GM19455 (cell line): Measurements from ENCODE around the gene ARSG.
"Not testable (repeated sequence)": the region's sequence is repeated elsewhere in the genome, so short reads cannot be mapped to it uniquely, and the experiment has no call there.

ENCODE experiments used
- ATAC-seq: cut with Tn5 transposase; IDR thresholded peaks from one replicate; pipeline ENCODE4 v1.9.1; 2021; ENCODE audit not compliant: unreplicated experiment

ARSG gene

GRCh38 chr17:68276339-68276738, 15.0 kb upstream of the ARSG start:
- not testable (repeated sequence) for ATAC-seq

- no peak for ATAC-seq
Measured at GRCh38 chr17:68277807-68278206, 13.5 kb upstream of the ARSG start.

GRCh38 chr17:68281965-68282364, 9.3 kb upstream of the ARSG start:
- not testable (repeated sequence) for ATAC-seq

- ATAC-seq: no peak
Measured at GRCh38 chr17:68288375-68288774, 2.9 kb upstream of the ARSG start.

- ATAC-seq: no peak
Measured at GRCh38 chr17:68288804-68289203, 2.5 kb upstream of the ARSG start.

- no peak for ATAC-seq
Measured at GRCh38 chr17:68289473-68289872, 1.8 kb upstream of the ARSG start.

- ATAC-seq: no peak
Measured at GRCh38 chr17:68289936-68290267, 1.4 kb upstream of the ARSG start.

GRCh38 chr17:68290268-68290954, 884 bp upstream of the ARSG start:
- ATAC-seq: no peak

GRCh38 chr17:68291836-68292688, 767 bp downstream of the ARSG start:
- peak; percentile 67 for ATAC-seq

- ATAC-seq: no peak
Measured at GRCh38 chr17:68292689-68293040, 1.4 kb downstream of the ARSG start.

GRCh38 chr17:68293490-68294195, 2.3 kb downstream of the ARSG start:
- no peak for ATAC-seq

GRCh38 chr17:68294196-68294555, 2.9 kb downstream of the ARSG start:
- ATAC-seq: no peak

- ATAC-seq: no peak
Measured at GRCh38 chr17:68294617-68295016, 3.3 kb downstream of the ARSG start.

GRCh38 chr17:68295086-68295485, 3.8 kb downstream of the ARSG start:
- ATAC-seq: no peak

- ATAC-seq: no peak
Measured at GRCh38 chr17:68296217-68297191, 5.2 kb downstream of the ARSG start.

- no peak for ATAC-seq
Measured at GRCh38 chr17:68297195-68297594, 5.9 kb downstream of the ARSG start.

- ATAC-seq: no peak
Measured at GRCh38 chr17:68298601-68299000, 7.3 kb downstream of the ARSG start.

GRCh38 chr17:68299817-68300216, 8.5 kb downstream of the ARSG start:
- ATAC-seq: no peak

- ATAC-seq: no peak
Measured at GRCh38 chr17:68301438-68301959, 10.2 kb downstream of the ARSG start.

- ATAC-seq: no peak
Measured at GRCh38 chr17:68302066-68302564, 10.8 kb downstream of the ARSG start.
